ENCODE data around the gene AR. TPM values are rescaled to one million over a fixed set of nuclear protein-coding genes. Genes with fewer than 3 reads are reported as not detected.

Gene AR
- total and polyA plus RNA-seq, 9 of the 15 experiments (the other 6 are each of a cell fraction or from before 2014, with no cell fraction given), result 0.01 to 0.04 (median 0.01) TPM; not detected in 6

- TF ChIP-seq TGIF2 (CRISPR knock-in tag; IDR thresholded peaks at IDR 0.05) (no peak), XRCC5 (IDR thresholded peaks at IDR 0.05; ENCODE audit: low read depth, low read length) (no peak), POLR2A (conservative IDR thresholded peaks at IDR 0.05) (no peak), POLR2H (tag; IDR thresholded peaks at IDR 0.05; ENCODE audit: low read depth) (no peak), NELFE (IDR thresholded peaks at IDR 0.05; ENCODE audit: insufficient read depth, insufficient read length) (no peak), ZFP1 (CRISPR knock-in tag; IDR thresholded peaks at IDR 0.05) (no peak)
- H3K4me1 ChIP-seq (replicated peaks in 1 of 2; ENCODE audit: control insufficient read depth in 2 of 2, insufficient read depth in 2 of 2, low read length in 2 of 2), result no peaks in the 10 kb centered on the region
- H3K4me2 ChIP-seq (ENCODE audit: insufficient read depth, low read length), result no peak overlapping the region
- intact Hi-C loops (cut with micrococcal nuclease), result no loop called here
- H4K20me1 ChIP-seq (replicated peaks; ENCODE audit: control insufficient read depth, insufficient read depth, low read length), result no peaks in the 10 kb centered on the region
- H3K9ac ChIP-seq (ENCODE audit: insufficient read depth in 1 of 2, low read depth in 2 of 2, low read length in 2 of 2), result no peak overlapping the region
- 3% methylated on average over 3 of the region's 3 CpGs for WGBS (ENCODE audit: insufficient coverage, low coverage, missing lambda C conversion rate)
- H3K9me3 ChIP-seq (replicated peaks; ENCODE audit: control insufficient read depth, insufficient read depth, low read depth, low read length), result no peaks in the 10 kb centered on the region
- H3K9me1 ChIP-seq (ENCODE audit: control insufficient read depth, insufficient read depth, low read length), result no peaks in the 10 kb centered on the region
- ATAC-seq (no peak), DNase-seq (ENCODE audit: extremely low read depth in 1 of 4, low spot score in 3 of 4) (no peak), FAIRE-seq (no peak)
- no peak overlapping the region for H2AFZ ChIP-seq (ENCODE audit: low read depth, low read length)
- no TSS peak for BruUV-seq (replicated peaks)
- H3K36me3 ChIP-seq (ENCODE audit: control insufficient read depth, insufficient read depth, low read length), result no peaks in the 10 kb centered on the region
- no peaks in the 10 kb centered on the region for H3K79me2 ChIP-seq (ENCODE audit: control insufficient read depth, insufficient read depth, low read length)
- in situ Hi-C loops (cut with MboI), result no loop called here
- no peak overlapping the region for H3K27ac ChIP-seq (ENCODE audit: extremely low read depth, low read depth, low read length)
- H3K4me3 ChIP-seq, result no peak overlapping the region
- POLR2A ChIA-PET, result no interaction called here
- CTCF ChIA-PET (ENCODE audit: low intra/inter-chr PET ratio), result no interaction called here
- no peaks in the 10 kb centered on the region for H3K27me3 ChIP-seq (ENCODE audit: control insufficient read depth in 2 of 2, insufficient read depth in 2 of 2, low read length in 2 of 2)
Measured at GRCh38 chrX:67604979-67605703, 61.3 kb downstream of the AR start.

DNA sequence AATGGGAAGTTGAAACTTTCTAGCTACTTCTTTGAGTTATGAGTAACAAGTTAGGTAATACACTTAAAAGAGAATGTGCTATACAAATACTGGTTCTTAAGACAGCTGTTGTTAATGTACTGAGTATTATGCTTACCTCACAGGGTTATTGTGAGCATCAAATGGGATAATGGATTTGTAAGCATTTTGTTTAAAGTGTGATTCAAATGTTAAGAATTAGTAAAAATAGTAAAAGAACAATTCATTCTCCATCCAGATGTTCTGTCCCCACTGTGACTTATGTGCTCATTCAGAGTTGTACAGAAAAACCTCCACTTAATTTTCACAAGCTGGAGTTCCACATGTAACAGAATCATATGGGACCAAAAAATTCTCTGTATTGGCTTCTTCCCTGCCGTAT lies 63.6 kb downstream of the AR start:
- BruUV-seq (replicated peaks), result no TSS peak
- H3K79me2 ChIP-seq (ENCODE audit: control insufficient read depth, insufficient read depth, low read length), result no peaks in the 10 kb centered on the region
- H3K9me1 ChIP-seq (ENCODE audit: control insufficient read depth, insufficient read depth, low read length), result no peaks in the 10 kb centered on the region
- H3K27ac ChIP-seq (ENCODE audit: extremely low read depth, low read depth, low read length), result no peak overlapping the region
- ATAC-seq, result no peak
- DNase-seq (ENCODE audit: extremely low read depth in 1 of 4, low spot score in 3 of 4), result no peak
- H3K4me1 ChIP-seq (replicated peaks in 1 of 2; ENCODE audit: control insufficient read depth in 2 of 2, insufficient read depth in 2 of 2, low read length in 2 of 2), result no peaks in the 10 kb centered on the region
- intact Hi-C loops (cut with micrococcal nuclease), result no loop called here
- in situ Hi-C loops (cut with MboI), result no loop called here
- no peaks in the 10 kb centered on the region for H3K36me3 ChIP-seq (ENCODE audit: control insufficient read depth, insufficient read depth, low read length)
- H3K27me3 ChIP-seq (ENCODE audit: control insufficient read depth in 2 of 2, insufficient read depth in 2 of 2, low read length in 2 of 2), result no peaks in the 10 kb centered on the region
- ChIA-PET POLR2A (no interaction called here), CTCF (ENCODE audit: low intra/inter-chr PET ratio) (no interaction called here)
- H2AFZ ChIP-seq (ENCODE audit: low read depth, low read length), result no peak overlapping the region
- 0% methylated on average over 1 of the region's 1 CpG for WGBS (ENCODE audit: insufficient coverage, low coverage, missing lambda C conversion rate)
- H4K20me1 ChIP-seq (replicated peaks; ENCODE audit: control insufficient read depth, insufficient read depth, low read length), result no peaks in the 10 kb centered on the region
- H3K9me3 ChIP-seq (replicated peaks; ENCODE audit: control insufficient read depth, insufficient read depth, low read depth, low read length), result no peaks in the 10 kb centered on the region
- H3K9ac ChIP-seq (ENCODE audit: insufficient read depth in 1 of 2, low read depth in 2 of 2, low read length in 2 of 2), result no peak overlapping the region
- no peak for FAIRE-seq
- H3K4me2 ChIP-seq (ENCODE audit: insufficient read depth, low read length), result no peak overlapping the region
- H3K4me3 ChIP-seq, result no peak overlapping the region
- TF ChIP-seq ZNF77 (CRISPR knock-in tag; IDR thresholded peaks at IDR 0.05) (no peak), EP300 (IDR thresholded peaks at IDR 0.05; ENCODE audit: low read length) (no peak), CXXC5 (CRISPR knock-in tag; IDR thresholded peaks at IDR 0.05) (no peak), HDAC1 (IDR thresholded peaks at IDR 0.05) (no peak), SMARCC2 (IDR thresholded peaks at IDR 0.05; ENCODE audit: low read depth) (no peak), SMARCA4 (IDR thresholded peaks at IDR 0.05) (no peak)
- TF ChIP-seq, protein P1, sequence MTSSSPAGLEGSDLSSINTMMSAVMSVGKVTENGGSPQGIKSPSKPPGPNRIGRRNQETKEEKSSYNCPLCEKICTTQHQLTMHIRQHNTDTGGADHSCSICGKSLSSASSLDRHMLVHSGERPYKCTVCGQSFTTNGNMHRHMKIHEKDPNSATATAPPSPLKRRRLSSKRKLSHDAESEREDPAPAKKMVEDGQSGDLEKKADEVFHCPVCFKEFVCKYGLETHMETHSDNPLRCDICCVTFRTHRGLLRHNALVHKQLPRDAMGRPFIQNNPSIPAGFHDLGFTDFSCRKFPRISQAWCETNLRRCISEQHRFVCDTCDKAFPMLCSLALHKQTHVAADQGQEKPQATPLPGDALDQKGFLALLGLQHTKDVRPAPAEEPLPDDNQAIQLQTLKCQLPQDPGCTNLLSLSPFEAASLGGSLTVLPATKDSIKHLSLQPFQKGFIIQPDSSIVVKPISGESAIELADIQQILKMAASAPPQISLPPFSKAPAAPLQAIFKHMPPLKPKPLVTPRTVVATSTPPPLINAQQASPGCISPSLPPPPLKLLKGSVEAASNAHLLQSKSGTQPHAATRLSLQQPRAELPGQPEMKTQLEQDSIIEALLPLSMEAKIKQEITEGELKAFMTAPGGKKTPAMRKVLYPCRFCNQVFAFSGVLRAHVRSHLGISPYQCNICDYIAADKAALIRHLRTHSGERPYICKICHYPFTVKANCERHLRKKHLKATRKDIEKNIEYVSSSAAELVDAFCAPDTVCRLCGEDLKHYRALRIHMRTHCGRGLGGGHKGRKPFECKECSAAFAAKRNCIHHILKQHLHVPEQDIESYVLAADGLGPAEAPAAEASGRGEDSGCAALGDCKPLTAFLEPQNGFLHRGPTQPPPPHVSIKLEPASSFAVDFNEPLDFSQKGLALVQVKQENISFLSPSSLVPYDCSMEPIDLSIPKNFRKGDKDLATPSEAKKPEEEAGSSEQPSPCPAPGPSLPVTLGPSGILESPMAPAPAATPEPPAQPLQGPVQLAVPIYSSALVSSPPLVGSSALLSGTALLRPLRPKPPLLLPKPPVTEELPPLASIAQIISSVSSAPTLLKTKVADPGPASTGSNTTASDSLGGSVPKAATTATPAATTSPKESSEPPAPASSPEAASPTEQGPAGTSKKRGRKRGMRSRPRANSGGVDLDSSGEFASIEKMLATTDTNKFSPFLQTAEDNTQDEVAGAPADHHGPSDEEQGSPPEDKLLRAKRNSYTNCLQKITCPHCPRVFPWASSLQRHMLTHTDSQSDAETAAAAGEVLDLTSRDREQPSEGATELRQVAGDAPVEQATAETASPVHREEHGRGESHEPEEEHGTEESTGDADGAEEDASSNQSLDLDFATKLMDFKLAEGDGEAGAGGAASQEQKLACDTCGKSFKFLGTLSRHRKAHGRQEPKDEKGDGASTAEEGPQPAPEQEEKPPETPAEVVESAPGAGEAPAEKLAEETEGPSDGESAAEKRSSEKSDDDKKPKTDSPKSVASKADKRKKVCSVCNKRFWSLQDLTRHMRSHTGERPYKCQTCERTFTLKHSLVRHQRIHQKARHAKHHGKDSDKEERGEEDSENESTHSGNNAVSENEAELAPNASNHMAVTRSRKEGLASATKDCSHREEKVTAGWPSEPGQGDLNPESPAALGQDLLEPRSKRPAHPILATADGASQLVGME (CRISPR knock-in tag; IDR thresholded peaks at IDR 0.05), result no peak

Data from K562 (cell line).